Measurements from ENCODE around the gene FAM193B.

FAM193B gene

DNA sequence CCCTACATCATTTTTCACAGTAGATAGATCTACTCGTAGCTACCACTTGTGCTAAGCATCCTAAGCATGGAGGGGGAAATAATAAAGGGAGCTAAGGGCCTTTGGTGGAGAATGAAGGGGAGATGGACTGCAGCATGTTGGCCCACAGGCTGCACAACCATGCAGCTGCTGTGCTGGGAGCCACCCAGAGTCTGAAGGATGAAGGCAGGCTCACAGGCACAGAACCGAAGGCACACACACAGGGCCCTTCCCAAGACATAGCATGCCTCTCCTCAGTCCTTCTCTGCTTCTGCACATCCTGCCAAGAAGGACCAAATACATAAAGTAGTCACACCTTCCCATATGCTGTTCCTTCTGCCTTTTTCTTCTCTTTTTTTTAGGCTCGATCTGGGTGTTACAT is 6.6 kb downstream of the FAM193B start:
- peaks cover 6% of the 10 kb centered on the region for H3K4me1 ChIP-seq (ENCODE audit: control insufficient read depth, low read length)
- H3K9me2 ChIP-seq (replicated peaks; ENCODE audit: control insufficient read depth, low read length) = no peaks in the 10 kb centered on the region
- 0 out of 2 replicates have a peak, but pooled peaks cover 4% of the 10 kb centered on the region for H3F3A ChIP-seq (ENCODE audit: control insufficient read depth, insufficient read depth)
- H3K27me3 ChIP-seq (ENCODE audit: control insufficient read depth, low read length) = no peaks in the 10 kb centered on the region
- peaks cover 5% of the 10 kb centered on the region for H4K20me1 ChIP-seq (ENCODE audit: control insufficient read depth, insufficient read depth, low read depth, low read length)
- no peak overlapping the region for H3K4me2 ChIP-seq (ENCODE audit: low read length)
- H3K9me3 ChIP-seq (ENCODE audit: control insufficient read depth, insufficient read depth, low read length) = no peaks in the 10 kb centered on the region
- no peak for TF ChIP-seq EZH2phosphoT487 (IDR thresholded peaks at IDR 0.05; ENCODE audit: borderline replicate concordance, low read length)
- TF ChIP-seq, protein P1, sequence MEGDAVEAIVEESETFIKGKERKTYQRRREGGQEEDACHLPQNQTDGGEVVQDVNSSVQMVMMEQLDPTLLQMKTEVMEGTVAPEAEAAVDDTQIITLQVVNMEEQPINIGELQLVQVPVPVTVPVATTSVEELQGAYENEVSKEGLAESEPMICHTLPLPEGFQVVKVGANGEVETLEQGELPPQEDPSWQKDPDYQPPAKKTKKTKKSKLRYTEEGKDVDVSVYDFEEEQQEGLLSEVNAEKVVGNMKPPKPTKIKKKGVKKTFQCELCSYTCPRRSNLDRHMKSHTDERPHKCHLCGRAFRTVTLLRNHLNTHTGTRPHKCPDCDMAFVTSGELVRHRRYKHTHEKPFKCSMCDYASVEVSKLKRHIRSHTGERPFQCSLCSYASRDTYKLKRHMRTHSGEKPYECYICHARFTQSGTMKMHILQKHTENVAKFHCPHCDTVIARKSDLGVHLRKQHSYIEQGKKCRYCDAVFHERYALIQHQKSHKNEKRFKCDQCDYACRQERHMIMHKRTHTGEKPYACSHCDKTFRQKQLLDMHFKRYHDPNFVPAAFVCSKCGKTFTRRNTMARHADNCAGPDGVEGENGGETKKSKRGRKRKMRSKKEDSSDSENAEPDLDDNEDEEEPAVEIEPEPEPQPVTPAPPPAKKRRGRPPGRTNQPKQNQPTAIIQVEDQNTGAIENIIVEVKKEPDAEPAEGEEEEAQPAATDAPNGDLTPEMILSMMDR (IDR thresholded peaks at IDR 0.05; ENCODE audit: low read depth, low read length, poor library complexity, severe bottlenecking) = no peak
- peaks cover 88% of the 10 kb centered on the region for H3K79me2 ChIP-seq (ENCODE audit: control insufficient read depth, low read length)
- no peak overlapping the region for H3K4me3 ChIP-seq (ENCODE audit: low read length)
- H3K36me3 ChIP-seq (ENCODE audit: control insufficient read depth, low read length) = peaks cover 67% of the 10 kb centered on the region
- no peak overlapping the region for H3K27ac ChIP-seq (ENCODE audit: low read depth, low read length)

DNA sequence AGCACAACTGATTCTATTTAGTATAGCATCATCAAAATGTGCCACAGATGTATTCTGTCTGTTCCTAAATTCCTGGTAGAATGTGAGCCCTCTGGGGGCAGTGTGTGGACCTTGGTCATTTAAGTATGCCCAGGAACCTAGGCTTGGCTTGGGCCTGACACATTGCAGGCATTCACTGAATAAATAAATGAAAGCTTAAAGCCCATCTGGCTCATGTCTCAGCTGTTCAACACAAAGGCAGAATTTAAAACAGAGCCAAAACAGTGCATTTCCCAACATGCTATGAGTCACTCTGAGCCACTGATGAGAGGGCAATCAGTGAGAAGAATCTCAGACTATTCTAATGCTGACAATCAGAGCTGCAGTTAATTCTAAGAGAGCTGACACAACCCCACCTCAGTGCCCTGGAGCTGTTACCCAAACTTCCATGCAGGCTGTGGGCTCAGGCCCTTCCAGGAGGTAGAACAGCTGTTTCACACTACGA is 8.1 kb downstream of the FAM193B start:
- H3K36me3 ChIP-seq (ENCODE audit: control insufficient read depth, low read length) = peaks cover 63% of the 10 kb centered on the region
- no peak overlapping the region for H3K27ac ChIP-seq (ENCODE audit: low read depth, low read length)
- H3K79me2 ChIP-seq (ENCODE audit: control insufficient read depth, low read length) = peaks cover 85% of the 10 kb centered on the region
- no peak overlapping the region for H3K4me2 ChIP-seq (ENCODE audit: low read length)
- H3K4me1 ChIP-seq (ENCODE audit: control insufficient read depth, low read length) = 0 out of 2 replicates have a peak, but pooled peaks cover 2% of the 10 kb centered on the region
- H3K9me3 ChIP-seq (ENCODE audit: control insufficient read depth, insufficient read depth, low read length) = no peaks in the 10 kb centered on the region
- no peaks in the 10 kb centered on the region for H3K9me2 ChIP-seq (replicated peaks; ENCODE audit: control insufficient read depth, low read length)
- no peaks in the 10 kb centered on the region; the same call in 1 of the 2 replicates for H4K20me1 ChIP-seq (ENCODE audit: control insufficient read depth, insufficient read depth, low read depth, low read length)
- no peak overlapping the region for H3K4me3 ChIP-seq (ENCODE audit: low read length)
- 0 out of 2 replicates have a peak, but pooled peaks cover 4% of the 10 kb centered on the region for H3F3A ChIP-seq (ENCODE audit: control insufficient read depth, insufficient read depth)
- no peaks in the 10 kb centered on the region for H3K27me3 ChIP-seq (ENCODE audit: control insufficient read depth, low read length)
- TF ChIP-seq, protein P1 (IDR thresholded peaks at IDR 0.05; ENCODE audit: low read depth, low read length, poor library complexity, severe bottlenecking) = no peak
- TF ChIP-seq EZH2phosphoT487 (IDR thresholded peaks at IDR 0.05; ENCODE audit: borderline replicate concordance, low read length) = no peak

DNA sequence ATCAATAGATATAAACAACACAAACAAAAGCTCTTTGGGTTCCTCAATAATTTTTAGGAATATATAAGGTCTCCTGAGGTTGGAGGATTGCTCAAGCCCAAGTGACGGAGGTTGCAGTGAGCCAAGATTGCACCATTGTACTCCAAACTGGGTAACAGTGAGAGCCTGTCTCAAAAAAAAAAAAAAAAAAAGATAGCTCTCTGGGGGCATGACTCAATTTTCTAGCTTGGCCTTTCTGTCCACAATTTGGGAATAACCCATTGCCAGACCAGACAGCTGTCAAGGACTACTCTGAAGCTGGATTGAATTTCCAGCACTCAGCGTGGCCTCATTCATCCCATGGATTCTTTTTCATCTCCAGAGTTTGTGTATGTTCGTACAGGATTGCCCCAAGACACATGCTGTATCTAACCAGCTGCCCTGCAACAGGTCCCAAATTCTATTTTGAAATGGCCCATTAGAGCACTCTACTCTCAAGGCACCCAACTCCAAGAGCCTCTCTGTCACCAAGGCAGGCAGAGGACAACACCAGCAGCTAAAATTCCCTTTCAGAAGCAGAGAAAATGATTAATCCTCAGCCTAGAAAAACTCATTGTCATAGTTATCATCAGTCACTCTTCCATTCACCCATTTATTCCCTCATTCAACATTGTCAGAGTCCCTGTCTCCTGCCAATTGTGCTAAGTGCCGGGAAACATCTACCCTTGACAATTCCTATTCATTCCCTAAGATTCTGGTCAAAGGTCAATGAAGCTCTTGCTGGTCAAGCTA is 8.7 kb downstream of the FAM193B start:
- H3F3A ChIP-seq (ENCODE audit: control insufficient read depth, insufficient read depth) = 0 out of 2 replicates have a peak, but pooled peaks cover 6% of the 10 kb centered on the region
- no peaks in the 10 kb centered on the region for H3K9me3 ChIP-seq (ENCODE audit: control insufficient read depth, insufficient read depth, low read length)
- no peak overlapping the region for H3K27ac ChIP-seq (ENCODE audit: low read depth, low read length)
- 0 out of 2 replicates have a peak, but pooled peaks cover 2% of the 10 kb centered on the region for H3K4me1 ChIP-seq (ENCODE audit: control insufficient read depth, low read length)
- H3K79me2 ChIP-seq (ENCODE audit: control insufficient read depth, low read length) = peaks cover 84% of the 10 kb centered on the region
- peaks cover 62% of the 10 kb centered on the region for H3K36me3 ChIP-seq (ENCODE audit: control insufficient read depth, low read length)
- no peak overlapping the region for H3K4me2 ChIP-seq (ENCODE audit: low read length)
- no peaks in the 10 kb centered on the region; the same call in 1 of the 2 replicates for H4K20me1 ChIP-seq (ENCODE audit: control insufficient read depth, insufficient read depth, low read depth, low read length)
- no peaks in the 10 kb centered on the region for H3K27me3 ChIP-seq (ENCODE audit: control insufficient read depth, low read length)
- TF ChIP-seq, protein P1 (IDR thresholded peaks at IDR 0.05; ENCODE audit: low read depth, low read length, poor library complexity, severe bottlenecking) = no peak
- TF ChIP-seq EZH2phosphoT487 (IDR thresholded peaks at IDR 0.05; ENCODE audit: borderline replicate concordance, low read length) = no peak
- H3K9me2 ChIP-seq (replicated peaks; ENCODE audit: control insufficient read depth, low read length) = no peaks in the 10 kb centered on the region
- no peak overlapping the region for H3K4me3 ChIP-seq (ENCODE audit: low read length)
